Measurements from ENCODE around the gene TRMT1.

DNA sequence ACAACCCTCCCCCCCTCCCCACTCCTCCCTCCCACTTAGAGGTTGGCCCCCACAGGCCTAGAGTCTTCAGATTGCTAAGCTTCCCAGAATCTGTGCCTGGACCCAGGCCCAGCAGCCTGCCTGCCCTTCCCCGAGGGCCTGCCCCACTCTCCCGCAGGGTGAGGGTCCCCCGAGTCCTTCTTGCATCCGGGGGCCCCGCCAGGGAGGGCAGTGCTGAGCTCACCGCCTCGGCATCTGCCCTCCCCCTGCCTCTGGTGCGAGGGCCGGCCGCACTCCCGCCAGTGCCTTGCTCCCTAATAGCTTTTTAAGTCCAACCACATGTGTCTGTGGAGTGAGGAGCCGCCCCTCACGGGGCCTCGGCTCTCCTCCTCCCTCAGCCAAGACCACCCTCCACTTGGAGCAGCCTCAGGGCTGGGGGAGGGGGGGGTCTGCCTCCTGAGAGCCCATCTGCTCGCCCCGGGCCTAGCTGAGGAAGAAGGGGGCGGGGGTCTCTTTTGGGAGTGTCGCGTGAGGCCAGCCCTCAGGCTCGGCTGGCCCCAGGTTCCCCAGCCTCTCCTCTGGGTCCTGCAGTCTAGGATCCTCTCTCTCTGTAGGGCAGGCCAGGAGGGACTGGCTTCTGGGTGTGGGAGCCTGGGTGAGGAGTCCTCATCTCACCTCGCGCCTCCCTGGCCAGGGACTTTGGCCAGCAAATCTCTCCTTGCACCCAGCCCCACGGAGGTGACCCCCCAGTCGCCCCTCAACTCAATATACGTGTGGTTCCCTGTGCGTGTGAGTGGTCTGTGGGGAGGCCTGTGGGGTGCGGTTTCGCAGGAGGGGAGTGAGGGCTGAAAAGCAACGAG, 61.1 kb downstream of the TRMT1 start:
- TF ChIP-seq CTCF (IDR thresholded peaks at IDR 0.05) (no peak), POLR2AphosphoS5 (IDR thresholded peaks at IDR 0.05) (peak in 1 of 3 donors; percentile 50)
